ENCODE results near the gene CACNA1C.

CACNA1C gene

GRCh38 chr12:2396448-2396871, 343.7 kb downstream of the CACNA1C start:
- no peak for DNase-seq

GRCh38 chr12:2397356-2398045, 344.7 kb downstream of the CACNA1C start:
- no peak for DNase-seq

- no peak for DNase-seq
These were observed 348.3 kb downstream of the CACNA1C start for GRCh38 chr12:2401040-2401439.

GRCh38 chr12:2402073-2402579, 349.3 kb downstream of the CACNA1C start:
- DNase-seq: peak; percentile 33

- DNase-seq: no peak
These were observed 350.6 kb downstream of the CACNA1C start for GRCh38 chr12:2403221-2403976.

GRCh38 chr12:2405039-2405438, 352.3 kb downstream of the CACNA1C start:
- no peak for DNase-seq

GRCh38 chr12:2406903-2407302, 354.1 kb downstream of the CACNA1C start:
- DNase-seq: no peak

- DNase-seq: no peak
These were observed 355.5 kb downstream of the CACNA1C start for GRCh38 chr12:2408262-2408661.

- DNase-seq: no peak
These were observed 357.0 kb downstream of the CACNA1C start for GRCh38 chr12:2409656-2410265.

- no peak for DNase-seq
These were observed 357.7 kb downstream of the CACNA1C start for GRCh38 chr12:2410496-2410895.

GRCh38 chr12:2411011-2411410, 358.2 kb downstream of the CACNA1C start:
- no peak for DNase-seq

GRCh38 chr12:2411616-2412304, 359.0 kb downstream of the CACNA1C start:
- DNase-seq: no peak

GRCh38 chr12:2412305-2412643, 359.5 kb downstream of the CACNA1C start:
- DNase-seq: no peak

- no peak for DNase-seq
These were observed 360.5 kb downstream of the CACNA1C start for GRCh38 chr12:2413301-2413700.

GRCh38 chr12:2413999-2414792, 361.4 kb downstream of the CACNA1C start:
- no peak for DNase-seq

GRCh38 chr12:2414810-2415567, 362.2 kb downstream of the CACNA1C start:
- DNase-seq: no peak

GRCh38 chr12:2415568-2415944, 362.8 kb downstream of the CACNA1C start:
- DNase-seq: no peak

GRCh38 chr12:2416158-2416557, 363.4 kb downstream of the CACNA1C start:
- DNase-seq: no peak

GRCh38 chr12:2417481-2418160, 364.8 kb downstream of the CACNA1C start:
- no peak for DNase-seq

GRCh38 chr12:2418579-2418978, 365.8 kb downstream of the CACNA1C start:
- no peak for DNase-seq

- no peak for DNase-seq
These were observed 369.8 kb downstream of the CACNA1C start for GRCh38 chr12:2422591-2422990.
